ENCODE results near the gene TLR7.

TLR7 gene

GRCh38 chrX:12891915-12892506 lies 25.1 kb downstream of the TLR7 start:
- no peak for DNase-seq

DNA sequence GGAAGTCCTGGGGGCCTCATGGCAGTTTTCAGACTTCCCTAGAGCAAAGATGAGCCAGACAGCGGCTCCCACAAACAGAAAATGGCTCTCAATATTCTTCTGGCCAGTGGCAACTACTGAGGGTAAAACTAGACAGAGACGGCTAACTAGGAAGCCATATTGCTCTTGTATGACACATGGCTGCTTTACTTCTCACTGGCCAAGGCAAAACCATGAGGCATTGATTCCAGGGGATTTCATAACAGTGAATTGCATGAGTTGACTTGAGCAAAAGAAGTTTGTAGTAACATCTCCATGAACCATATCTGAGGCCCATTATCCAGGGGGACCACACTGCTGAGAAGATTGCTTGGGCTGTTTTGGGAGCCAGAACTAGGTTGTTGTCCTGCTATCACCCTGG lies 25.8 kb downstream of the TLR7 start:
- DNase-seq: no peak

DNA sequence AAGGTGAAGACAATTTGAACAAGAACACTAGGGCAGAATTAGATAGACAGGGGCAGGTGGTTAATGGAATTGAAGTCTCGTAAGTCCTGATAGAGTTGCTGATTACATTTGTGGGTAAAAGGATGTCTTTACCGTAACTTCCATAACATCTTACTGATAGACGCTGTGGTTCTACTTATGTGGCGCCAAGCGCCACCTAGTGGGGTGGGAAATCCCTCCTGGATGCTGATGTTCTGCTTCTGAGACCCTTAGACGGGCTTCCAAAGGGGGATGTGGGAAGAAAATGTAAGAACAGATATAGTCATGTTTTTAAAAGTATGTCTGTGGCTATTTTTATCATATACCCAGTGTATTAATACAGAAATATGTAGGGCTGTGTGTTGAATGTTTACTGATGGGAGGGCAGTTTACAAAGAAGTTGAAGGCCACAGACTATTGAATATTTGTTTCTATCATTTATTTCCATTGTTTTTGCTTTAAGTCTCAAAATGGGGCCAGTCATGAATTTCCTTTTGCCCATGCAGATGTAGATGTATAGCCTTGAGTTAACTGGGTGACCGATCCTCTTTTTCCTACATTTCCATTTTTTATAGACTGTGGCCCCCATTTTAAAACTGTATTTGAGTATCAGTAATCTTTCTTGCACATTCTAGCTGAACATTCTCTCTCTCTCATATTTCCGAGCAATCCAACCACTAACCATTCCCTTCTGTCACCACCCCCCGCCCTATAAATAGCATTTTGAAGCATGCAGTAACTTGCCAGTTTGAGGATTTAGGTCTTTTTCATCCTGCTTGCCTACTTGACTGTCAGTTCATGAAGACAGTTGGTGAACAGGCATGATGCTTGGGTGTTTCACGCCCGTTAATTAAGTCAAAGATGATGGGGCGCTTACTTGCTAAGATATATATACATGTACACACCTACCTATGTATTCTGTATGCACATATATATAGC lies 27.5 kb downstream of the TLR7 start:
- DNase-seq: no peak

DNA sequence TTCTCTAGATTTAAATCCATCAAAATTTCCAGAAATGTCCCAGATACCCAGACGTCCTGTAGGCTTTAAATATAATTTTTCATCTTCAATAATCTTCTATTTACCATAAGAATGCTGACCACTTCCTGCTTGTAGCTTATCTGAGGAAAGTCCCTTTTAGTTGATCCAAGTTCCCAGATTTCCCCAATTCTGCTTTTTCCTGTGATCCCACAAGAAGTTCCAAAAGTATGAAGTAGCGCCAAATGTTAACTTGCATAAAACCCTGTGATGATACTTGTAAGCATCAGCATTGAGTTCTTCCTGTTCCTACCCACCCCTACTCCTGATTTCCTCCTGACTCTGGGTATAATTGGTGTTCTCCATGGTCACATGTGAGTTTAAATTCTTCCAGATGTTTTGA lies 29.0 kb downstream of the TLR7 start:
- no peak for DNase-seq

DNA sequence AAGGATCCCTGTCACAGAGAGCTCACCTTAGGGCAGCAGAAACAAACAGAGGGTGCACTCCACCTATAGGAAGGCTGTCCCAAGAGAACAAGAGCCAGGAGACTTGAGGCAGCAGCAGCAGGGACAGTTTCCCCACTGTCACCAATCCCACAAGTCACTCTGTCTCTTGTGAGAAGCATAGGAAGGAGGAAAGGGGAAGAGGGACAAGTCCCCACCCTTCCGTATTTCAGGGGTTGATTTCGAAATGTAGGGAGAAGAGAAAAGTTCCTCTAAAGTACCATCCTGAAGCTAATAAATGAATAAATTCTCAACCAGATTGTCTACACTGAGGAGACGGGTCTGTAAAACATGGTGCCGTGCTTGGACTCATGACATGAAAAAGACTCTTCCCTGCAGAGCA lies 30.1 kb downstream of the TLR7 start:
- DNase-seq: no peak

- DNase-seq: no peak
These were observed 31.2 kb downstream of the TLR7 start for GRCh38 chrX:12898073-12898472.

DNA sequence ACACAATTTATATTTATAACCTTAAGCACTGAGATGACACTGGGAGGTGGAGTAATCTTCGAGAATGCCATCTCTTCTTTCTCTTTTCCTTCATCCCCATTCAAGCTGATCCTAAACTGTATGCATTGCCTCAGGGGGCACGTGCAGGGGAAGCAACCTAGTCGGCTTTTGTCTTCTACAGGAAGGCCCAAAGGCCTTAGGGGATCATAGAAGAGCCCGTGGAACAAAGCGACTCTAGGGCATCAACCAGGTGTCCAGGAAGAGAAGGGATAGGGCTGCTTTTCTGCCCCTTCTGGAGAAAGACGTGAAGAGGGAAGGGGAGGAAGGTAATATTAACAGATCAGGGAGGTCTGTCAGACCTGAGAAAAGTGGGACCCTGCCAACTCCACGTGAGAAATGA lies 32.6 kb downstream of the TLR7 start:
- no peak for DNase-seq

DNA sequence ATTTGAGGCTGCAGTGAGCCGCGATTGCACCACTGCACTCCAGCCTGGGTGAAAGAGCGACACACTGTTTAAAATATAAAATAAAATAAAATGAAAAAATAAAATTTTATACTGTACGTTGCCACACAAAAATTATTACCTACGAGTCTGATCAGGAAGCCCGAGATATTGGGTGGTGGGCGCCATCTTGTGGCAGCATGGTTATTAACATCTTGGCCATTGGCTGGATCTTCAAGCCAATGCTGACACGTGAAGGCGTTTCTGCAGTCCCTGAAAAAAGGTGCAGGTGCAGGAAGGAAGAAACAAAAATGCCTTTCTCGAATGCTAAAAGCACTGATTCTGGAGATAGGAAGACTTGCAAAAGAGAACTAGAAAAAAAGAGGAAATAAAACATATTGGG lies 34.6 kb downstream of the TLR7 start:
- no peak for DNase-seq

DNA sequence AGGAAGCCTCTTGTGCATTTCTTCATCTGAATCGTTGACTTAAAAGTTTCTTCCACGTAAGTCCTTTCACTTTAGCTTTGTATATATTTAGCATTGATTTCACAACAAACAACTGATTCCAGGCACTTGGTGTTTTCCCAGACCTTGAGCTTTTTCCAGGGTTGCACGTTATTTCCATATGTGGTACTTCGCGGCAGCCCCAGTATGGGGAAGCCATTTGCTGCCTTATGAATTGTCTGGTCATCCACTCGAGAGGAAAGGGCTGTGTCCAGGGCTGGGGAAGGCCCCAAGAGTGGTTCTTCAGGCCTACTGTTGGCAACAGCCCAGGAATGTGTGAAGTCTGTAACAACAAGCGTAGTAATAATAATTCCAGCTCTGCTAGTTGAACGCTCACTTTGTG lies 36.8 kb downstream of the TLR7 start:
- DNase-seq: no peak

DNA sequence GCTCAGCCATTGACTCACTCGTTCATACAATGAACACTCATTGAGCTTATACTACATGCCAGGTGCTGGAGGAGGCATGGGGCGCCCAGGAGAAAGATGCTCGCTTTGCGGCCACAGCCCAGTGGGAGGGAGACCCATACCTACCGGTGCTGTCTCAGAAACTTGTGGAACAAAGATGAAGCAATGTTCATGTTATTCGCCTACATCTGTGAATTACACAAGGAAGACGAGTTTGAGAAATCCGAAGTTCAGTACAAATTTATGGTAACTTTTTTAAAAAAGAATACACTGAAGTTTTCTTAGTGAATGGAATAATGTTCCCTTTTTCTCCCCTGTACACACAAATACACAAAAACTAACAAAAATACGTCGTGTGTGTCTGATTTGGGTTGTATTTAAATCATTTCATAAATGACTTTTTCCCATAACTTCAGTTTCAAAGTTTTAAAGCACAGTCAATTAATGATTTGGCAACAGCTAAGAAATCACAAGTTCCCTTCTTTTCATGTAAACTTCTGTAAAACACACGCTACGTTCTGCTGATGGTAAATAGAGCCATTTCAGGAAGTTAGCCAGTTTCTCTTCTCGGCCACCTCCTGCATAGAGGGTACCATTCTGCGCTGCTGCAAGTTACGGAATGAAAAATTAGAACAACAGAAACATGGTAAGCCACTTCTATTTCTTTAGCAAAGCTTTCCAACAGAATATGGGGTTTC lies 39.3 kb downstream of the TLR7 start, which contains the start of gene TLR8:
TSS of gene TLR8 (plus strand) at position 575 of the 716 bp plus-strand sequence. CDS start at position 662, 87 bp downstream.
- no peak for DNase-seq

GRCh38 chrX:12910423-12911121 lies 43.7 kb downstream of the TLR7 start:
- DNase-seq: no peak

- DNase-seq: no peak
These were observed 44.2 kb downstream of the TLR7 start for GRCh38 chrX:12911122-12911470.

DNA sequence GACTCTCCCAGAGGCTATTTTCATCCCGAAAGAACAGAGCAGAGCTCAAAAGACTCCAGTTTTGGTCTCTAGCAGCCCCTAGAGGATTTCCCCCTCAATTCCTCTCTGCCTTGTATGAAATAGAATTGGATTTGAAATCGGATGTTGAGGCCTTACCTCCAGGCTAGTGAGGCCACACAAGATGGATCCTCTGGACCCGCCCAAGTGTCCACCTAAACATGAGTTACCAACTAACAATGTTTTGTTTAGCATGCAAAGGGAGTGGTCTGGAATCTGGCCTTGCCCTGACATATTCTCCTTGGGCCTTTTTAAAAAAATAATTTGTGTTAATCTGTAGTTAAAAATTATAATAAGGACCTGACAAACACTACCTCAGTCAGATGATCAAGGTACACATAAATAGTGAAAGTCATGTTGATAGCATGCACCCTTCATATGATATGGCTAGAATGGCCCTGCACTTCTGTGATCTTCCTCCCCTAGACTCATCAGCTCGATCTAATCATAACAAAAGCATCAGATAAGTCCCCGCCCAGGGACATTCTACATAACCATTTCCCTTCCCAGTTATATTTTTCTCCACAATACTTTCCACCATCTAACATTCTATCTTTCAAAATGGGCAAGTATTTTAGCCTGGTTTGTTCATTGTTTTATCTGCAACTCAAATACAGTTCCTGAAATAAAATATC lies 46.1 kb downstream of the TLR7 start:
- no peak for DNase-seq

GRCh38 chrX:12917753-12918152 lies 50.9 kb downstream of the TLR7 start:
- no peak for DNase-seq

- no peak for DNase-seq
These were observed 52.2 kb downstream of the TLR7 start for GRCh38 chrX:12919051-12919450.

DNA sequence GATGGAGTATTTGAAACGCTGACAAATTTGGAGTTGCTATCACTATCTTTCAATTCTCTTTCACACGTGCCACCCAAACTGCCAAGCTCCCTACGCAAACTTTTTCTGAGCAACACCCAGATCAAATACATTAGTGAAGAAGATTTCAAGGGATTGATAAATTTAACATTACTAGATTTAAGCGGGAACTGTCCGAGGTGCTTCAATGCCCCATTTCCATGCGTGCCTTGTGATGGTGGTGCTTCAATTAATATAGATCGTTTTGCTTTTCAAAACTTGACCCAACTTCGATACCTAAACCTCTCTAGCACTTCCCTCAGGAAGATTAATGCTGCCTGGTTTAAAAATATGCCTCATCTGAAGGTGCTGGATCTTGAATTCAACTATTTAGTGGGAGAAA lies 52.7 kb downstream of the TLR7 start:
- no peak for DNase-seq

GRCh38 chrX:12920990-12921389 lies 54.1 kb downstream of the TLR7 start:
- no peak for DNase-seq

DNA sequence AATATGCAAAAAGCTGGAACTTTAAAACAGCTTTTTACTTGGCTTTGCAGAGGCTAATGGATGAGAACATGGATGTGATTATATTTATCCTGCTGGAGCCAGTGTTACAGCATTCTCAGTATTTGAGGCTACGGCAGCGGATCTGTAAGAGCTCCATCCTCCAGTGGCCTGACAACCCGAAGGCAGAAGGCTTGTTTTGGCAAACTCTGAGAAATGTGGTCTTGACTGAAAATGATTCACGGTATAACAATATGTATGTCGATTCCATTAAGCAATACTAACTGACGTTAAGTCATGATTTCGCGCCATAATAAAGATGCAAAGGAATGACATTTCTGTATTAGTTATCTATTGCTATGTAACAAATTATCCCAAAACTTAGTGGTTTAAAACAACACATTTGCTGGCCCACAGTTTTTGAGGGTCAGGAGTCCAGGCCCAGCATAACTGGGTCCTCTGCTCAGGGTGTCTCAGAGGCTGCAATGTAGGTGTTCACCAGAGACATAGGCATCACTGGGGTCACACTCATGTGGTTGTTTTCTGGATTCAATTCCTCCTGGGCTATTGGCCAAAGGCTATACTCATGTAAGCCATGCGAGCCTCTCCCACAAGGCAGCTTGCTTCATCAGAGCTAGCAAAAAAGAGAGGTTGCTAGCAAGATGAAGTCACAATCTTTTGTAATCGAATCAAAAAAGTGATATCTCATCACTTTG lies 55.2 kb downstream of the TLR7 start:
- no peak for DNase-seq

DNA sequence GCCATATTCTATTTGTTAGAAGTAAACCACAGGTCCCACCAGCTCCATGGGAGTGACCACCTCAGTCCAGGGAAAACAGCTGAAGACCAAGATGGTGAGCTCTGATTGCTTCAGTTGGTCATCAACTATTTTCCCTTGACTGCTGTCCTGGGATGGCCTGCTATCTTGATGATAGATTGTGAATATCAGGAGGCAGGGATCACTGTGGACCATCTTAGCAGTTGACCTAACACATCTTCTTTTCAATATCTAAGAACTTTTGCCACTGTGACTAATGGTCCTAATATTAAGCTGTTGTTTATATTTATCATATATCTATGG lies 55.7 kb downstream of the TLR7 start:
- no peak for DNase-seq

DNA sequence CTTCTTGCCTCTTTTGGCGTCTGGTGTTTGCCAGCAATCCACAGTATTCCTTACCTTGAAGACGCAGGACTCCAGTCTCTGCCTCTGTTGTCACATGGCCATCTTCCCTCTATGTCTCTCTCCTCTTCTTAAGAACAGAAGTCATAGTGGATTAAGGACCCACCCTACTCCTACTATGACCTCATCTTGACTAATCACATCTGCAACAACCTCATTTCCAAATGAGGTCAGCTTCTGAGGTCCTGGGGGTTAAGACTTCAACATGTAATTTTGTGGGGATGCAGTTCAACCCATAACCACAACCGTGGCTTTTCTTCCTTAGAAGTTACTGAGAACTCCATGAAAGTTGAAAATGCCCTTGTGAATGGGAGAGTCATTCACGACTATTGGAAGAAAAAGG lies 62.8 kb downstream of the TLR7 start:
- DNase-seq: no peak

DNA sequence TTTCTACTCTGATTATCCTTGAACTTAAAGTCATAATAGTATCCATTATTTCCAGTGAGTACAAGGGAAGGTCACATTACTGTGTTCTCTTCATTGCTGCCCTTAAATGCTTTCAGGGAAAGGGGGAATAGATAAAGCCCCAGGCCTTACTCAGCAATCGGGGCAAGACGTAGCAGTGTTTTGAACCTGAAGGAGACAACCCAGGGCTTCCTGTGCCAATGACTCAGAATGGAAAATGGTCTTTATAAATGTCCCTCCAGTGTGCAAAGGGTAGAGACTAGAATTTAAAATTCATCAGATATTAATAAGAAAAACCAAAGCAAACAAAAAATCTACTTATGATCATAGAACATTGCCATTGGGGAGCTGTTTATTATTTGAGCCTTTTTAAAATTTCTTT lies 63.3 kb downstream of the TLR7 start:
- no peak for DNase-seq

GRCh38 chrX:12932244-12932643 lies 65.4 kb downstream of the TLR7 start:
- DNase-seq: no peak
